Neural crest cell (in vitro differentiated cells): ENCODE data around the gene FYCO1. TPM values are rescaled to one million over a fixed set of nuclear protein-coding genes. Genes with fewer than 3 reads are reported as not detected.

Experiments used
- DNase-seq: peaks from one replicate; pipeline ENCODE4 v3.0.0; 2021; ENCODE audit warnings: low read depth, mixed read lengths, low spot score
- H3K27ac Mint-ChIP-seq: one replicate; pipeline ENCODE4 v1.8.0; 2021; ENCODE audit warnings: mild to moderate bottlenecking, mixed read lengths; ENCODE audit not compliant: unreplicated experiment
- H3K27me3 Mint-ChIP-seq: 2 replicates; pipeline ENCODE4 v1.8.0; 2021; ENCODE audit warnings: low read depth, mild to moderate bottlenecking, mixed read lengths
- H3K36me3 Mint-ChIP-seq: 2 replicates; pipeline ENCODE4 v1.8.0; 2021; ENCODE audit warnings: low read depth, mild to moderate bottlenecking, mixed read lengths
- H3K4me1 Mint-ChIP-seq: 2 replicates; pipeline ENCODE4 v1.8.0; 2021; ENCODE audit warnings: mixed read lengths
- H3K4me3 Mint-ChIP-seq: one replicate; pipeline ENCODE4 v1.8.0; 2021; ENCODE audit warnings: mild to moderate bottlenecking, mixed read lengths
- H3K9me3 Mint-ChIP-seq: 2 replicates; pipeline ENCODE4 v1.8.0; 2021; ENCODE audit warnings: mixed read lengths
- total RNA-seq: library from RNA; stranded (reverse); gene quantifications from 2 replicates; pipeline ENCODE4 v1.2.1, GENCODE V29; 2021
- TF ChIP-seq, protein P1 (sequence below): fragments of 200-600 bp; sonication (generic); conservative IDR thresholded peaks from 2 replicates; pipeline ENCODE4 v1.5.0; 2021; ENCODE audit warnings: antibody characterized with exemption, mild to moderate bottlenecking

The FYCO1 gene
- total RNA-seq, 1 donor from 2014 or later = 9.7 TPM

DNA sequence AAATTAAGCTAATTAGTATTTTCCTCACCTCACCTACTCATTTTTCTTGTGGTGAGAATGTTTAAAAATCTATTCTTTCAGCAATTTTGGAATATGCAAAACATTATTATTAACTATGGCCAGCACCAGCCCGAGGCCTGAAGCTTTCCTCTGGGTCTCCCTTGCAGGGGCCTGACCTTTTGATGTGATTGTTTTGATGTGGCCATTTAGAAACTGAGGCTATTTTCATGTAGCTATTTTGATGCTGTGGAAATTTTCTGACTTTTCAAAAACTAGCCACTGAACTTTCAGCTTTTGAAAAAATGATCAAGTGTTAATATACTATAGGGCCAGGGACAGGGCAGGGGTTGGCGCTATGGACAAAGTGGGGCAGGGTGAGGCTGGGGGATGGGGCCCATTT lies 117.5 kb downstream of the FYCO1 start:
- Mint-ChIP-seq H3K36me3 (no peaks in the 10 kb centered on the region), H3K27me3 (no peaks in the 10 kb centered on the region), H3K4me3 (no peak overlapping the region), H3K9me3 (no peaks in the 10 kb centered on the region), H3K4me1 (peaks cover 4% of the 10 kb centered on the region), H3K27ac (no peak overlapping the region)
- DNase-seq = no peak
- TF ChIP-seq, protein P1, sequence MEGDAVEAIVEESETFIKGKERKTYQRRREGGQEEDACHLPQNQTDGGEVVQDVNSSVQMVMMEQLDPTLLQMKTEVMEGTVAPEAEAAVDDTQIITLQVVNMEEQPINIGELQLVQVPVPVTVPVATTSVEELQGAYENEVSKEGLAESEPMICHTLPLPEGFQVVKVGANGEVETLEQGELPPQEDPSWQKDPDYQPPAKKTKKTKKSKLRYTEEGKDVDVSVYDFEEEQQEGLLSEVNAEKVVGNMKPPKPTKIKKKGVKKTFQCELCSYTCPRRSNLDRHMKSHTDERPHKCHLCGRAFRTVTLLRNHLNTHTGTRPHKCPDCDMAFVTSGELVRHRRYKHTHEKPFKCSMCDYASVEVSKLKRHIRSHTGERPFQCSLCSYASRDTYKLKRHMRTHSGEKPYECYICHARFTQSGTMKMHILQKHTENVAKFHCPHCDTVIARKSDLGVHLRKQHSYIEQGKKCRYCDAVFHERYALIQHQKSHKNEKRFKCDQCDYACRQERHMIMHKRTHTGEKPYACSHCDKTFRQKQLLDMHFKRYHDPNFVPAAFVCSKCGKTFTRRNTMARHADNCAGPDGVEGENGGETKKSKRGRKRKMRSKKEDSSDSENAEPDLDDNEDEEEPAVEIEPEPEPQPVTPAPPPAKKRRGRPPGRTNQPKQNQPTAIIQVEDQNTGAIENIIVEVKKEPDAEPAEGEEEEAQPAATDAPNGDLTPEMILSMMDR = no peak

DNA sequence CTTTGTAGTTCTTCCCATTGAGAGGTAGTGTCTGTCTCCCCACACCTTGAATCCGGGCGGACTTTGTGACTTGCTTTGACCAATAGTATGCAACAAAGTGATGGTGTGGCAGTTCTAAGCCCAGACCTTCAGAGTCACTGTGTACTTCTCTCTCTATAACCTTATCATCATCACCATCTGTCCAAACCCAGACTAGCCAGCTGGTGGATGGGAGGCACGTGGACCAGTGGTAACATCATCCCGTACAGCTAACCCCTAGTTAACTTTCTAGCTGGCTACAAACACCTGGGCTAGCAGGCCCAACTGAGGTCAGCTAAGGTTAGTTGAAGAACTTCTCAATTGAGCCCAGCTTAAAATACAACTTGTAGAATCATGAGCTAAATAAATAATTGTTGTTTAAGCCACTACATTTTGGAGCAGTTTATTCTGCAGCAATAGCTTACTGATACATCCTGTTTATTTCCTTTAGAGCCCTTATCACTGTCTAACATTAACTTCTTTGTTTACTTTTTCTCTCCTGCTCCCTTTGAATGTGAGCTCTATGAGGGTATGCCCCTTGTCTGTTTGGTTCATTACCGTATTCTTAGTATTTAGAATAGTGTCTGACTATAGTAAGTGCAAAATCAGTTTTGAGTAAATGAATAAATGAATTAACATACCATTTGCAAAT lies 120.8 kb downstream of the FYCO1 start:
- no peaks in the 10 kb centered on the region for H3K4me1 Mint-ChIP-seq

DNA sequence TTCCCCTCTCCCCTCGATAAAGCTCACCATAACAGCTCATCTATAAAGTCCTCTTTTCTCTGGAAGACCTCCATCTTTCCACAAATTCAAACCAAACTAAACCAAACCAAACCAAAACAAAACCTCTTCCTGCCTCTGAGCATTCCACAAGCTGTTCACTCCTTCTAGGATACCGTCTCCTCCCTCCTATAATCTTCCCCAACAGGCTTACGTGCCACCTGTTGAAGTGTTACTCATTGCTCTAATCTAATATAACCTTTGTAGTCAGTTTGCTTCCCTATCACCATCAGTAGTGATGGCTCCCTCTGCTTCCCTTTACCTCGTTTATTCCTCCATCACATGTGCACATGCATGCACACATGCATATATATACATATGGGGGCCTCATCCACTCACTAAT lies 122.0 kb downstream of the FYCO1 start:
- peaks cover 3% of the 10 kb centered on the region for H3K27me3 Mint-ChIP-seq
- H3K36me3 Mint-ChIP-seq = no peaks in the 10 kb centered on the region
- H3K27ac Mint-ChIP-seq = no peak overlapping the region
- no peak overlapping the region for H3K4me3 Mint-ChIP-seq
- H3K4me1 Mint-ChIP-seq = no peaks in the 10 kb centered on the region
- no peak for DNase-seq
- TF ChIP-seq, protein P1 = no peak
- H3K9me3 Mint-ChIP-seq = no peaks in the 10 kb centered on the region

More for the DNA sequence above, 120.8 kb downstream of the FYCO1 start:
- H3K27me3 Mint-ChIP-seq = no peaks in the 10 kb centered on the region
- DNase-seq = no peak
- no peak overlapping the region for H3K27ac Mint-ChIP-seq
- TF ChIP-seq, protein P1 = no peak
- no peaks in the 10 kb centered on the region for H3K36me3 Mint-ChIP-seq
- H3K4me3 Mint-ChIP-seq = no peak overlapping the region
- no peaks in the 10 kb centered on the region for H3K9me3 Mint-ChIP-seq

DNA sequence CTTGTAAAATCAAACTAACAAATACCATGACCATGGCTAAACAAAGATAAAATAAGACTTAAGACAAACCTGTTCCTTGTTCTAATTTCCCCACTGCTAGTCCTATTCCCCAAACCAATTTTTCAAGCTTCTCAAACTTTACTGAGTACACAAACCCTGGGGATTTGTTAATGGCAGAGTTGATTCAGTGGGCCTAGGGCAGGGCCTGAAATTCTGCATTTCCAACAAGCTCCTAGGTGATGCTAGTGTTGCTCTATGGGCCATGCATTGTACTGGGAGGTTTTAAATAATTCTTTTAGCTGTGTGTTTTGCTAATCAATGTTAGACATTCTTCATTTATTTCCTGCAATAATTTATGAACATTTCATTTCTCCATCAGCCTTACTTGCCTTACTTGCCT lies 122.6 kb downstream of the FYCO1 start:
- H3K4me3 Mint-ChIP-seq = no peak overlapping the region
- no peak overlapping the region for H3K27ac Mint-ChIP-seq
- peaks cover 4% of the 10 kb centered on the region for H3K27me3 Mint-ChIP-seq
- no peaks in the 10 kb centered on the region for H3K9me3 Mint-ChIP-seq
- H3K4me1 Mint-ChIP-seq = no peaks in the 10 kb centered on the region
- TF ChIP-seq, protein P1 = no peak
- DNase-seq = no peak
- no peaks in the 10 kb centered on the region for H3K36me3 Mint-ChIP-seq

DNA sequence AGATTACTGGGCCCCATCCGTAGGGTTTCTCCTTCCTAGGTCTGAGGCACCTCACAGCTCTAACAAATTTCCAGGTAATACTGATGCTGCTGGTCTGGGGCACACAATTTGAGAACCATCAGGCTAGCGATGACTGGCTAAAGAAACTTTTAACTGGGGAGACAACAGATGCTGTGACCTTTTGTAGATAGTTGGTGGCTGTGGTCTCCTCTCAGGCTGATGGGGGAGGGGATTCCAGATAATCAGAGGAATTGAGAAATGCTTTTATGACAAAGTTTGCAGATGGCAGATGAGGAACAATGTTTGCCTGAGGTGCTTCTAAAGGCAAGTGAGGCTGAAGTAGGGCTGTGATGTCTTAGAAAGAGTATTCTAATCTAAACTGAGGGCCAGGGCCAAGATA lies 123.1 kb downstream of the FYCO1 start:
- Mint-ChIP-seq H3K36me3 (no peaks in the 10 kb centered on the region), H3K9me3 (no peaks in the 10 kb centered on the region), H3K27ac (peak overlapping the region; percentile 73), H3K27me3 (peaks cover 5% of the 10 kb centered on the region), H3K4me1 (no peaks in the 10 kb centered on the region), H3K4me3 (no peak overlapping the region)
- no peak for DNase-seq
- TF ChIP-seq, protein P1 = no peak
